CD8-positive, alpha-beta memory T cell (primary cell): ENCODE data around the gene KCNG1. TPM values are rescaled to one million over a fixed set of nuclear protein-coding genes. Genes with fewer than 3 reads are reported as not detected.

Experiments
- CTCF ChIA-PET: fragments of 350-600 bp; sonication (Branson Sonifier 250); formaldehyde crosslinking; loops from one replicate; lab custom pipeline; 2021; ENCODE audit warnings: antibody characterized with exemption; lab: Charles Lee
- POLR2A ChIA-PET: fragments of 350-600 bp; sonication (Branson Sonifier 250); formaldehyde crosslinking; loops from one replicate; lab custom pipeline; 2021; ENCODE audit warnings: antibody characterized with exemption; lab: Charles Lee
- DNase-seq, 5 donors: peaks; one replicate each; pipeline versions ENCODE4 v3.0.0 to v3.0.0-alpha.2; 2020 to 2022; ENCODE audit warnings: mixed read lengths in 1 of 5
- H3K27ac ChIP-seq: one replicate; pipeline ENCODE4 v1.7.0; 2013; ENCODE audit warnings: low read depth, mild to moderate bottlenecking, low read length, moderate library complexity
- H3K27me3 ChIP-seq: 2 replicates; pipeline ENCODE4 v1.7.0; 2013; ENCODE audit warnings: low read length, mild to moderate bottlenecking; ENCODE audit not compliant: insufficient read depth, poor library complexity, severe bottlenecking
- H3K36me3 ChIP-seq: 2 replicates; pipeline ENCODE4 v1.7.0; 2013; ENCODE audit warnings: mild to moderate bottlenecking, low read length, moderate library complexity; ENCODE audit not compliant: insufficient read depth
- H3K4me1 ChIP-seq: 2 replicates; pipeline ENCODE4 v1.7.0; 2013; ENCODE audit warnings: mild to moderate bottlenecking, low read length, moderate library complexity; ENCODE audit not compliant: insufficient read depth
- H3K4me3 ChIP-seq: 2 replicates; pipeline ENCODE4 v1.7.0; 2013; ENCODE audit warnings: mild to moderate bottlenecking, low read length
- H3K9me3 ChIP-seq: 2 replicates; pipeline ENCODE4 v1.7.0; 2013; ENCODE audit warnings: mild to moderate bottlenecking, low read length
- H3K27ac Mint-ChIP-seq, 8 donors: one replicate each; pipeline ENCODE4 v1.8.0; 2020 to 2021; ENCODE audit warnings: mixed read lengths in 8 of 8, mild to moderate bottlenecking in 6 of 8, inconsistent platforms in 3 of 8, moderate library complexity in 3 of 8
- H3K27me3 Mint-ChIP-seq, 2 donors: one replicate each; pipeline ENCODE4 v1.8.0; 2020 to 2021; ENCODE audit warnings: mixed read lengths in 2 of 2, mild to moderate bottlenecking in 1 of 2, moderate library complexity in 1 of 2
- H3K36me3 Mint-ChIP-seq, 3 donors: one replicate each; pipeline ENCODE4 v1.8.0; 2020 to 2021; ENCODE audit warnings: mixed read lengths in 3 of 3, inconsistent platforms in 1 of 3, mild to moderate bottlenecking in 1 of 3
- H3K4me1 Mint-ChIP-seq, 3 donors: one replicate each; pipeline ENCODE4 v1.8.0; 2020 to 2021; ENCODE audit warnings: mixed read lengths in 3 of 3, inconsistent platforms in 1 of 3, mild to moderate bottlenecking in 1 of 3
- H3K4me3 Mint-ChIP-seq, 7 donors: one replicate each; pipeline ENCODE4 v1.8.0; 2020 to 2021; ENCODE audit warnings: mixed read lengths in 7 of 7, mild to moderate bottlenecking in 6 of 7, moderate library complexity in 4 of 7, inconsistent platforms in 2 of 7
- H3K9me3 Mint-ChIP-seq, 5 donors: one replicate each; pipeline ENCODE4 v1.8.0; 2020 to 2022; ENCODE audit warnings: mixed read lengths in 5 of 5, mild to moderate bottlenecking in 3 of 5, moderate library complexity in 2 of 5, inconsistent platforms in 1 of 5
- polyA plus RNA-seq: library from polyadenylated mRNA; unstranded; fragments of 300-500 nt; fragmentation: Illumina TruSeq; gene quantifications from one replicate; pipeline ENCODE4 v1.2.3, GENCODE V29; 2021
- total RNA-seq, 2 experiments: library from RNA; stranded (reverse); gene quantifications; one replicate each; pipeline ENCODE4 v1.2.3, GENCODE V29; 2021

KCNG1 gene
- total and polyA plus RNA-seq, 3 experiments from 2014 or later, result 3.4 to 4.5 TPM; not detected in 1

- H3K27ac ChIP-seq, result no peak overlapping the region
- H3K4me1 Mint-ChIP-seq, result peaks cover 0 to 2% (median 0%) of the 10 kb centered on the region in 3 donors
- H3K36me3 ChIP-seq, result no peaks in the 10 kb centered on the region
- ChIA-PET CTCF (interaction anchor here (0.9 to 2.3 kb wide), 3 partner anchors 11 to 199 kb away, joined by 3 to 5 read pairs (median 4); partner anchors contain the start of gene BCAS4), POLR2A (no interaction called here)
- H3K27me3 Mint-ChIP-seq, result peaks cover 6 to 18% of the 10 kb centered on the region in 2 donors
- H3K4me1 ChIP-seq, result no peaks in the 10 kb centered on the region
- no peaks in the 10 kb centered on the region for H3K36me3 Mint-ChIP-seq
- H3K4me3 ChIP-seq, result no peak overlapping the region
- H3K27me3 ChIP-seq, result no peaks in the 10 kb centered on the region
- no peak overlapping the region for H3K4me3 Mint-ChIP-seq
- no peak for DNase-seq
- H3K9me3 Mint-ChIP-seq, result no peaks in the 10 kb centered on the region
- no peaks in the 10 kb centered on the region for H3K9me3 ChIP-seq
- H3K27ac Mint-ChIP-seq, result no peak overlapping the region
These were observed 29.0 kb downstream of the KCNG1 start for GRCh38 chr20:50993876-50994275.

DNA sequence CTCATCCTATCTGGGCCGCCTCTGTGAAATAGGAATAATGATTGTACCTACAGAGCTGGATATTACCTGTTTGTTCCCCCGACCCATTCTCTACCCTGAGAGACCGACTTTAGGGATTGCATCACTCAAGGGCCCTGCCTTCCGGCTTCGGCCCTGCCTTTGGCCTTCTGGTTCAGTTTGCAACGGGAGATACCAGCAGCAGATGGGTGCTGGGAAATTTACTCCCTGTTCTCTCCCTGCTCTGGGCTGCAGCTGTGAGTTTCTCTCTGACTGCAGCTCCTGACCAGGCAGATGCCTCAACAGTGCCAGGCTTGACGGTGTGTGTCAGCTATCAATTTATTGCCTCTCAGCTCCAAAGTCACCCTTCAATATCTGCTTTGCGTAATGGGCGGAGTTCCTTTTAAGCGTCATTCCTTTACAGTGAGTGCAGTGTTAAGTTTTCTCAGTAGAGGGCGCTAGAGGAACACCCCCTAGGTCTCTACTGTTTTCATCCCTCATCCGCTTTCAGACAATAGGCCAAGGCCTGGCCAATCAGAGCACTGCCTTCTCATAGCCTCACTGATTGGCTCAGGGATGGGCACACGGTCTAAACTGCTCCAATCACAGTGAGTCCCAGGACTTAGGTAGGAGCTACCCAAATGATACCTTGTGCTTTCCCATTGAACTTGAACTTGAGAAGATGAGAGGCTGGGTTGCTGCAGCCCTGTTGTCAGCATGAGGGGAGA is 30.0 kb downstream of the KCNG1 start:
- no peaks in the 10 kb centered on the region for H3K4me1 ChIP-seq

DNA sequence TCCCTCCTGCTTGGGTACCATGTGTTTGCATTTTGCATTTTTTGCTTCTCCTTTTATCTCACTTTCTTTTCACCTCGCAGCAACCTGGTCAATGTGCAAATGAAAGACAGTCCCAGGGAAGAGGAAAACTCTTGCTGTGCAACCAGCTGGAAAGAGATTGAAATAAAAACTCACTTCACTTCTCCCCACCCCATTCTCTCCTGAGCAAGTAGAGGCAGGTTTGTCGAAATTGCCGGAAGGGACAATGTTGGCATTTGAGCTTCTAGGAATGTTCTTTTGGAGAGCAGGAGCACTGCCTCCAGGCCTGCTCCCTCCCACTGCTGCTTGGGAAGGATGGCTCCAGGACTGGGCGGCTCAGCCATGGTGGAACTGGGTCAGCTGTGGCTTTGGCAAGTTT is 30.6 kb downstream of the KCNG1 start:
- ChIA-PET POLR2A (no interaction called here), CTCF (interaction anchor here (2.3 to 9.3 kb wide), 3 partner anchors 10 to 334 kb away, joined by 5 to 79 read pairs (median 7); no protein-coding TSS in a partner anchor)
- Mint-ChIP-seq H3K9me3 (no peaks in the 10 kb centered on the region), H3K4me3 (no peak overlapping the region), H3K36me3 (no peaks in the 10 kb centered on the region), H3K27ac (peak overlapping the region in 1 of 8 donors; percentile 50), H3K4me1 (peaks cover 2 to 4% (median 3%) of the 10 kb centered on the region in 3 donors), H3K27me3 (peaks cover 10 to 14% of the 10 kb centered on the region in 2 donors)
- H3K9me3 ChIP-seq, result no peaks in the 10 kb centered on the region
- H3K27me3 ChIP-seq, result peaks cover 3% of the 10 kb centered on the region
- H3K36me3 ChIP-seq, result no peaks in the 10 kb centered on the region
- H3K4me1 ChIP-seq, result no peaks in the 10 kb centered on the region
- H3K27ac ChIP-seq, result no peak overlapping the region
- no peak overlapping the region for H3K4me3 ChIP-seq
- no peak for DNase-seq

More for the DNA sequence above, 30.0 kb downstream of the KCNG1 start:
- Mint-ChIP-seq H3K36me3 (no peaks in the 10 kb centered on the region), H3K27ac (peak overlapping the region in 1 of 8 donors; percentile 50), H3K4me1 (peaks cover 0 to 2% (median under 1%) of the 10 kb centered on the region in 3 donors), H3K9me3 (no peaks in the 10 kb centered on the region), H3K27me3 (peaks cover 6 to 11% of the 10 kb centered on the region in 2 donors), H3K4me3 (no peak overlapping the region)
- H3K36me3 ChIP-seq, result no peaks in the 10 kb centered on the region
- H3K4me3 ChIP-seq, result no peak overlapping the region
- no peaks in the 10 kb centered on the region for H3K9me3 ChIP-seq
- ChIA-PET POLR2A (no interaction called here), CTCF (interaction anchor here (0.6 to 9.3 kb wide), 6 partner anchors 10 to 922 kb away, joined by 3 to 79 read pairs (median 4); partner anchors contain the start of gene BCAS4)
- H3K27ac ChIP-seq, result no peak overlapping the region
- H3K27me3 ChIP-seq, result peaks cover 2% of the 10 kb centered on the region
- peak in 2 of 5 donors; percentile 24 to 34 for DNase-seq

DNA sequence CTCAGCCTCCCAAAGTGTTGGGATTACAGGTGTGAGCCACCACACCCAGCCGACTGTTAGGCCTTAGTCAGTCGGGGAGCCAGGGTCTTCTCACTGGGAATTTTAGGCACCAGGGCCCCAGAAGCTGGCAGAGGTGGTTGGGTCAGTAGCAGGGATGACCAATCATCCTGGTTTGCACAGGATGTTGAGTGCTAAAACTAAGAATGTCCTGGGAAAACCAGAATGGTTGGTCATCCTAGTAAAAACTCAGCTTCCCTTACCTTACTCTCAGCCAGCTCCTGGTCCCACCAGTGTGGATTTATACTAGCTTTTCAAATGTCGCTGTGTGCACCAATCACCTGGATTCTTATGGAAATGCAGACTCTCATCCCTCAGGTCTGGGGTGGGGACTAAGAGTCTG is 31.8 kb downstream of the KCNG1 start:
- POLR2A ChIA-PET, result no interaction called here
- DNase-seq, result no peak
- peaks cover 15 to 21% of the 10 kb centered on the region in 2 donors for H3K27me3 Mint-ChIP-seq

GRCh38 chr20:50987493-50988210 is 35.3 kb downstream of the KCNG1 start:
- no peaks in the 10 kb centered on the region for H3K9me3 ChIP-seq
- no peak overlapping the region for H3K27ac ChIP-seq
- ChIA-PET CTCF (interaction anchor here (0.6 to 9.3 kb wide), 26 partner anchors 10 to 641 kb away, joined by 3 to 79 read pairs (median 3); partner anchors contain the start of gene BCAS4), POLR2A (no interaction called here)
- no peaks in the 10 kb centered on the region for H3K9me3 Mint-ChIP-seq
- H3K4me1 Mint-ChIP-seq, result peaks cover 0 to 4% (median 3%) of the 10 kb centered on the region in 3 donors
- H3K27me3 Mint-ChIP-seq, result peaks cover 32 to 38% of the 10 kb centered on the region in 2 donors
- no peaks in the 10 kb centered on the region for H3K36me3 Mint-ChIP-seq
- H3K4me1 ChIP-seq, result no peaks in the 10 kb centered on the region
- H3K4me3 Mint-ChIP-seq, result no peak overlapping the region
- H3K27me3 ChIP-seq, result peaks cover 6% of the 10 kb centered on the region
- peak; percentile 35 to 69 (median 61) for DNase-seq
- H3K4me3 ChIP-seq, result no peak overlapping the region
- H3K36me3 ChIP-seq, result no peaks in the 10 kb centered on the region
- no peak overlapping the region for H3K27ac Mint-ChIP-seq

More for the DNA sequence above, 31.8 kb downstream of the KCNG1 start:
- Histone ChIP-seq H3K27ac (no peak overlapping the region), H3K4me1 (no peaks in the 10 kb centered on the region), H3K4me3 (no peak overlapping the region), H3K27me3 (peaks cover 3% of the 10 kb centered on the region), H3K9me3 (no peaks in the 10 kb centered on the region), H3K36me3 (no peaks in the 10 kb centered on the region)
- Mint-ChIP-seq H3K27ac (no peak overlapping the region), H3K36me3 (no peaks in the 10 kb centered on the region), H3K4me3 (no peak overlapping the region), H3K4me1 (peaks cover 2 to 4% (median 3%) of the 10 kb centered on the region in 3 donors), H3K9me3 (no peaks in the 10 kb centered on the region)
- CTCF ChIA-PET, result interaction anchor here (3.0 to 9.3 kb wide), 2 partner anchors 9 to 317 kb away, joined by 14 to 79 read pairs; no protein-coding TSS in a partner anchor

DNA sequence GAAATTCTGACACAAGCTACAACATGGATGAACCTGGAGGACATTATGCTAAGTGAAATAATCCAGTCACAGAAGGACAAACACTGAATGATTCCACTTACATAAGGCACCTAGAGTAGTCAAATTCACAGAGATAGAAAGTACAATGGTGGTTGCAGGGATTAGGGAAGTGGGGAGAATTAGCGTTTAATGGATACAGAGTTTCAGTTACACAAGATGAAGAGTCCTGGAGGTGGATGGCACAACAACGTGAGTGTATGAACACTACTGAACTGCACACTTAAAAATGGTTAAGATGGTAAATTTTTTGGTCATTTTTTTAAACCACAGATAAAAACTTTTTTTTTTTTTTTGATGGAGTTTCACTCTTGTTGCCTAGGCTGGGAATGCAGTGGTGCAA is 39.6 kb downstream of the KCNG1 start:
- ChIA-PET POLR2A (no interaction called here), CTCF (interaction anchor here (1.4 to 1.7 kb wide), 2 partner anchors 8 to 10 kb away, joined by 5 read pairs; no protein-coding TSS in a partner anchor)
- Histone ChIP-seq H3K4me1 (peaks cover 4% of the 10 kb centered on the region), H3K4me3 (no peak overlapping the region), H3K36me3 (no peaks in the 10 kb centered on the region), H3K9me3 (no peaks in the 10 kb centered on the region), H3K27me3 (peaks cover 9% of the 10 kb centered on the region), H3K27ac (no peak overlapping the region)
- no peaks in the 10 kb centered on the region for H3K9me3 Mint-ChIP-seq
- no peak overlapping the region for H3K4me3 Mint-ChIP-seq
- H3K27ac Mint-ChIP-seq, result no peak overlapping the region
- H3K27me3 Mint-ChIP-seq, result peaks cover 45 to 61% of the 10 kb centered on the region in 2 donors
- H3K4me1 Mint-ChIP-seq, result peaks cover 4 to 10% (median 6%) of the 10 kb centered on the region in 3 donors
- DNase-seq, result no peak
- no peaks in the 10 kb centered on the region for H3K36me3 Mint-ChIP-seq

DNA sequence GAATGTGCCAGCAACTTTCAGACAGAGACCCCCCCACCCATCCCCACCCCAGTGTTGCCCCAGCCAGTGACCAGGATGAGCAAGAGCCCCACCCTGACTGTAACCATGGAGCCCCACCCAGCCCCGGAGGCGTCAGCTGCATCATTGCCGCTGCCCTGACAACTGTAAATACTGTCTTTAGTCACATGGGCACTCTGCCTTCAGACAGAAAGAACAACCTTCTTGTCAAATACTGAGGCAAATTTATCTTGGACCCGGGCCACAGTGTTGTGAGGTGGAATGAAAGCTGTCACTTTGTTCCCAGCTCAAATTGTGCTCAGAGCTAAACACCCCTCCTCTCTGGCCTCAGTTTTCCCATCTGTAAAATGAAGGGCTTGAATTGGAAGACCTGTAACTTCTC is 40.5 kb downstream of the KCNG1 start:
- Mint-ChIP-seq H3K27me3 (peaks cover 42 to 59% of the 10 kb centered on the region in 2 donors), H3K4me3 (peak overlapping the region in 1 of 7 donors; percentile 62), H3K9me3 (no peaks in the 10 kb centered on the region), H3K36me3 (no peaks in the 10 kb centered on the region), H3K4me1 (peaks cover 3 to 6% (median 4%) of the 10 kb centered on the region in 3 donors), H3K27ac (no peak overlapping the region)
- ChIA-PET POLR2A (interaction anchor here (0.5 kb wide), 1 partner anchor 189 kb away, joined by 3 read pairs; no protein-coding TSS in a partner anchor), CTCF (interaction anchor here (0.8 to 2.8 kb wide), 9 partner anchors 8 to 344 kb away, joined by 3 to 20 read pairs (median 7); partner anchors contain the start of genes BCAS4, DPM1 and MOCS3)
- Histone ChIP-seq H3K4me3 (no peak overlapping the region), H3K9me3 (no peaks in the 10 kb centered on the region), H3K4me1 (peaks cover 4% of the 10 kb centered on the region), H3K27ac (no peak overlapping the region), H3K36me3 (no peaks in the 10 kb centered on the region), H3K27me3 (peaks cover 6% of the 10 kb centered on the region)
- DNase-seq, result peak in 1 of 5 donors; percentile 46
